ENCODE data around the gene RNF144B. TPM values are rescaled to one million over a fixed set of nuclear protein-coding genes. Genes with fewer than 3 reads are reported as not detected.
"Not testable (repeated sequence)": the region's sequence is repeated elsewhere in the genome, so short reads cannot be mapped to it uniquely, and the experiment has no call there.

Gene RNF144B
- 10 to 100 TPM; 15.7 to 20.5 (median 17.9) TPM for polyA plus RNA-seq (ENCODE audit: insufficient read length in 4 of 4)

DNA sequence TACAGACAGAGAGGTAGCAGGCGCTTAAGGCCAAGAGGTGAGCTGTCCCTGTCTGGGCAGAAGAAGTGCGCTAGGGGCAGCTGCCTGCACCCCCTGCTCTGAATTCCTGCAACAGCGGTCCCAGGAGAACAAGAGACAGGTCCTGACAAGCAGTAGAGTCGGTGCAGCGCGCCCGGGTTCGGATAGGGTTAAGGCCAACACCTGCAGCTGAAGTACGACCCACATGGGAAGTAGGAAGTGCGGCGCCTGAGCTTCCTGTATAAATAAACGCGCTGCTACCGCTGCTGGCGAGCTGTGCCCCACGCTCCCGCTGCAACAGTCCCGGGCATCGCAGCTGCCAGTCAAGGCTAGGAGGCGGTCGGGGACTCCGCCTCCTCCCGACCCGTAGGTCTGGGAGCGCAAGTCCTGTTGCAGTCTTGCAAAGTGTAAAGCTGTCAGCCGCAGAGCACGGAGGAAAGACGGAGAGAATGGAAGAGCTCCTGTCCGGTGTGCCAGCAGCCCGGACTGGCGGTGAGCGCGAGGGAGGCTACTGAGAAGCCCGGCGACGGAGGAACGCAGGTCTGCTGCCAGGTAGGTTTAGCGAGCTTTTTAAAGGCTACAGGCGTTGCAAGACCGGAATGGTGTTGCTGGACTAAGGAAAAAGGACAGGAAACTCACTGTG, at the start of gene RNF144B:
Gene RNF144B, plus strand, starts transcription at position 290 of the 661 bp plus-strand sequence. CDS start 12,185 bp downstream, outside the sequence.
- peak; percentile 51 to 74 (median 67) for DNase-seq (ENCODE audit: low read depth in 4 of 4, low spot score in 3 of 4)

DNA sequence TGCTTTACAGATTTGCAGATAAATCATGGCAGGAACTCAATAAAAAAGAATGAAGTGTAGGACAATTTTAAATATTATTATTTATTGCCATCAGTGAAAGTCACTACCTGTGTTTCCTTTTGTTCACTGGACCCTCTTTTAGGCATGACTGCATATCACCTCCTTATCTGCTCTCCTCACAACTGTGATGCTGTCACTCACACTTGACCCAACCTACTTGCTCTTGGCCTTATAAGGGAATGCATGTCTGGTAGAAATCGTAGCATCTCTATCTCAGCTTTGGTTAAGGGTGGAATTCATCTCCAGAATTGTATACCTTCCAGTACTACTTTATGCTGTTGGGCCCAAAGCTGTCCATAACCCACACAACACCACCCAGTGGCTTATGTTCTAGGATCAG, 47.6 kb upstream of the RNF144B start:
- no peak for DNase-seq (ENCODE audit: low read depth in 4 of 4, low spot score in 3 of 4)

DNA sequence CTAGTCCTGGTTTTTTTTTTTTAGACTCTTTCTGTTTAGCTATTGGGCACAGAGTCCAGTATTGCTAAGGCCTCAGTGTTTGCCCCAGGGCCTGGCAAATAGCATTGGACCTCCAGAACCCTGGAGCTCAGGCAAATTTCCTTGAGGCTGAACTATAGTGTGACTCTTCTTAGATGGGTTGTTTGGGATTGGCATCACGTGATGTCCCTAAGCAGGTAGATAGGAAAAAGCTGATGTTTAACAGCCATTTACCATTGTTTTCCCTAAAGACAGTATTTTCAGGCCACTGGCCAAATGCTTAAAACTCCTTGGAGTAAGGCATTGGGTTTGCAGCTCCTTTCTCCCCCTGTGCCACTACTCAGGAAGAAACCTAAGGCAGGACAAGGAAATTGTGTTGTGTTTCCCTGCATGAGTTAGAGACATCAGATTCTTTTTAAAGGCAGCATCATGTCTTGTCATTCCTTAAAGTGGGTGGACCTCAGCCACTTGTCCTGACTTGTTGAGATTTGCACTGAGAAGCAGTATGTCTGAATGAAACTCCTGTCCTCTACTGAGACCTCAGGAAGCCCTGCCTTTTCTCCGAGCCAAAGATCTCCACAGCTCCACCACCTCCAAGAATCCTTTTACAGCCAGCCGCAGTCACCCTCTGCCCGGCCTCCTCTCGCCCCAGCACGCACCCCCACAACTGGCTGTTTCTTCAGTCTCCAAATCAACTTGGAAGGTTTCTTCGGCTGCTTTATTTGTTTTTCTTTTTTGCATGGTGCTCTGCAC, 46.2 kb upstream of the RNF144B start:
- DNase-seq (ENCODE audit: low read depth in 4 of 4, low spot score in 3 of 4) = no peak

DNA sequence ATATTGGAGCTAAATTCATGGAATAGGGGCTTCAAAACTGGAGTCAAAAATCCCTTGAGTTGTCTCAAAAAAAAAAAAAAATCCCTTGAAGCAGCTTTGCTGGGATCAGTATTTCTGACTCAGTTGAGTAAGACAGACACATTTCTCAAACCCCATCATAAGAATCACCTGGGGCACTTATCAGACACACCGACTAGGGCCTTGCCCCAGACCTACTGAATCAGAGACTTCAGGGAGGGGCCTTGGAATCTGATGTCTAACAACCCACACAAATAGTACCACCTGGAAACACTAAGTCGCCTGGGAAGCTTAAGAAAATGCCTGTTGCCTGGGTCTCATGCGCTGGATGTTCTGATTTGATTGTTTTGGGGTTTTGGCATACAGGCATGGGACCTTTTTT, 44.9 kb upstream of the RNF144B start:
- no peak for DNase-seq (ENCODE audit: low read depth in 4 of 4, low spot score in 3 of 4)

DNA sequence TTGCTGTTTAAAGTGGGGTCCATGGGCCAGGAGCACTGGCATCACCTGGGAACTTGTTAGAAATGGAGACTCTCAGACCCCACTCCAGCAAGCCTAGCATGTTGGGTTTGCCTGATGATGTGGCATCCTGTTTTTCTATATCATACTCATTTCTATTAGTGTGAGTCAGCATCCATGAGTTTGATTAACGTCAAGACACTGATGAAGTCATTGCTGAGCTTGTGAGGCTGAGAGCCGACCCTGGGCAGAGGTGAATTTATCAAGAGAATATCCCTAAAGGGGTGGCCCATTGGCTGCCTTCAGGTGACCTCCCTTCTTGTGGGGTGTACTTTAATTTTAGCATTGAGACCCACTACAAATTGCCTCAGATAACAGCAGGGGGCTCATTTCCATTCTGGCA, 43.4 kb upstream of the RNF144B start:
- no peak for DNase-seq (ENCODE audit: low read depth in 4 of 4, low spot score in 3 of 4)

DNA sequence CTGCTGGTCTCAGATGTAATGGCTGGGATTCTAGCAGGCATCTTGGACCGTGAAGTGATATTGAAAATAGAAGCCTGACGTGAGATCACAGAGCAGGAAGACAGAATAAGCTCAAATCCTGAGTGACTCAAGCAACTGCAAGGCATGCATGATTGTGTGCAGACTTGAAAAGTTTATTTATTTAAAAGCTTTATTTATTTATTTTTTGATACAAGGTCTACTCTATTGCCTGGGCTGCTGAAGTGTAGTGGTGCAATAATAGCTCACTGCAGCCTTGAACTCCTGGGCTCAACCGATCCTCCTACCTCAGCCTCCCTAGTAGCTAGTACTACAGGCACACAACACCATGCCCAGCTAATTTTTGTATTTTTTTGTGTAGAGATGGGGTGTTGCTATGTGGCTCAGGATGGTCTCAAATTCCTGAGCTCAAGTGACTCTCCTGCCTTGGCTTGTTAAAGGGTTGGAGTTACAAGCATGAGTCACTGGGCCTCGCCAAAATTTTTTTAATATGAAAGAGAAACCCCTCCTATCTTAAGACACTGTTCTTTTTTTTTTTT, 40.1 kb upstream of the RNF144B start:
- DNase-seq (ENCODE audit: low read depth in 4 of 4, low spot score in 3 of 4) = no peak

DNA sequence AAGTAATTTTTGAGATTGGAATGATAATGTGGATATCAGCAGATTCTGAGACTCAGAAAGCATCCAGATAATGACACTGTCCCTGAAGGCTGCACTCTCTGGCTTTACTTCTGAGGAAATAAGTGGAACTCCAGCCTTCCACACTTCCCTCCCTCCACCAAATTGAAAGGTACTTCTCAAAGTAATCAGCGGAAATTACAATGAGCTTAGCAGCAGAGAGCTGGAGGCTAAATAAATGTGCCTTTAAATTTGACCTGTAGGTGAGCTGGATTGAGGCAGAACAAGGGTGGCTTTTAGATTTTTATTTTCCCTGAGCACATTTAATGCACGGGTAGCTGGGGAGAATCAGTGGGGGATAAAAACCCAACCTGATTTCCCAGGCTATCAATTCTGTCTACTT, 39.3 kb upstream of the RNF144B start:
- no peak for DNase-seq (ENCODE audit: low read depth in 4 of 4, low spot score in 3 of 4)

DNA sequence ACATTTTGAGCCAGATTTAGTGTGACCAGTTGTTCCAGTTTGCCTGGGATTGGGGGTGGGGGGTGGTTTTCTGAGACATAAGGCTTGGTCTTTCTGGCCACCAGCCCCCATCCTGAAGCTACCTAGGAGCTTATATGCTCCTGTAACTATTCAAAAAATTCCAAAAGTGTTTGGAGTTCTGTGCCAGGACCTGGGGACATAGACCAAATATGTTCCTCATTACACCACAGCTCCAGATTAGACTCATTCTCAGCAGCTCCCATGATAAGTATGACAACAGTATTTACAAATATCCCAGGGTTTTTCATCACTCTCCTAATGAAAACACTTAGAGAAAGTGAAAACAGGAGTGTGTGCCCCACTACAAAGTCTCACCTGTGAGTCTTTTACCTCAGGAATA, 37.8 kb upstream of the RNF144B start:
- DNase-seq (ENCODE audit: low read depth in 4 of 4, low spot score in 3 of 4) = no peak

DNA sequence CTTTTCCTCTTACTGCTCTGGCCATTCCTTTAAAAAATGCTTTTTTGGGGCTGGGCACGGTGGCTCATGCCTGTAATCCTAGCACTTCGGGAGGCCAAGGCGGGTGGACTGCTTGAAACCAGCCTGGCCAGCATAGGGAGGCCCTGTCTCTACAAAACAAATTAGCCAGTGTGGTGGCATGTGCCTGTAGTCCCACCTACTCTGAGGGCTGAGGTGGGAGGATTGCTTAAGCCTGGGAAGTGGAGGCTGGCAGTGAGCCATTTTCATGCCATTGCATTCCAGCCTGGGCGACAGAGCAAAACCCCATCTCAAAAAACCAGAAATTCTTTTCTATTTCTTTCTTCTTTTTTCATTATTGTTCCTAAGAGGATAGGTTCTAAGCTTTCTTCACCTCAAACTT, 36.9 kb upstream of the RNF144B start:
- DNase-seq (ENCODE audit: low read depth in 4 of 4, low spot score in 3 of 4) = no peak

DNA sequence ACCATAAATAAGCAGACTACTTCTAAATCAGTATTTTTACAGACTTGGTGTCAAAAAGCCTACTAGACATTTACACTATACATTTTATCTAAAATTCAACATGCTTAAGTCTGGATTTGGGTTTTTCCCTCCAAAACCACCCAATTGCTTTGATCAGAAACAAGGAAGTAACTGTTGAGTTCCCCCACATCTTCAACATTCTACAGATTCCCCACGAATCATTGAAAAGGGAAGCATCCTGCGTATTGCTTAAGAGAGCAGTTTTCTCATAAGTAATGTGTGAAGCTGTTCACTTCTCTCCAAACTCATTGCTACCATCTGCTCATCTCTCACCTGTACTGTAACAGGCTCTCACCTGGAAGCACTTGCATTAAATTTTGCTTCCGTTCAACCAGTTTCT, 36.4 kb upstream of the RNF144B start:
- DNase-seq (ENCODE audit: low read depth in 4 of 4, low spot score in 3 of 4) = no peak

DNA sequence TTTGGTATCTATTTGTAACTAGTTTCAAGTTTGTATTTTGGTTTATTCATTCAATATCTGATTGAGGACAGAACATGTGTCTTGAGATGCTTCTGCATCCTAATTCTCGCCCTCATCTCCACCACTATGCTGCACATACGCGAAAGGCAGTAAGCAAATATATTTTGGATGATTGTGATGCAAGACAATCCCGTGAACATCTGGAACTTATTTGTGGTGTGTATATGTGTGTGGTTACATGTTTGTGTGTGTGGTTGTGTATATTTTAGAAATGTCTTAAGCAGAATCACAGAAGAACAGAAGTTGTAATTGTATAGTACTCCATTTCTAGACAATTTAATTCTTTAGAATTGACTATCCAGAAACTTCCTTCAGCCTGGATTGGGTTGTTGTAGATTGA, 35.1 kb upstream of the RNF144B start:
- DNase-seq (ENCODE audit: low read depth in 4 of 4, low spot score in 3 of 4) = no peak

DNA sequence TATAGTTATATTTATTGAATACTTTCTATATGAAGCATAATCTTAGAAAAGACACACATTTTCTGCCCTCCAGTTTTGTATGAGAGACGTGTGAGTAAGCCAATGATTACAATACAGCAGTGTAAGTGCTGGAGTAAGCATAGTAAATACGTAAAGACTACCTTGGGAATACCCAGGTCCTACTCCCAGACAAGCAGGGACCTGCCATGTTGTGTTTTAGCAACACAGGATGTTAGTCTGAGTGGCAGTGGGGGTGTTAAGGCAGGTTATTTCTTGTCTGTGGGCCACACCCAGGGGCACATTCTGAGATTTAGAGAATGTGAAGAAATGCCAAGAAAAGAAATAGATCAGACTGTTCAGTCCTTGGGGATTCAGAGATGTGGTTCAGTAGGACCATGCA, 34.3 kb upstream of the RNF144B start:
- no peak for DNase-seq (ENCODE audit: low read depth in 4 of 4, low spot score in 3 of 4)

DNA sequence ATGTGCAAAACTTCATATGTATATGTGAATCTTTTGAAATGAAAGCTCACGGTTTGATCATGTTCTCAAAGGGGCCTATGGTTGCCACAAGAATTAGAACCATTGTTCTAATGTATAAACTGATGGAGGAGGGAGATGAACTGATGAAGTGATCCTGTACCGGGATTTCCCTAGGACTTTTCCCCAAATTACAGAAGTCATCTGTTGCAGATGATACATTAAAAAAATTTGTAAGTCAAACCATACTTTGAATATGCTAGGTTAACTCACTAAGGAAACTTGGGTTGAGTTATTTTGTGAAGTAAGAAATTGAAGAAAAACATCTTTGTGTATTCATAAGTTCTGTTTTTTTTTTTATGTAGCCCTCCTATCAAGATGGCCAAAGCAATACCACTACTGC, 33.9 kb upstream of the RNF144B start:
- DNase-seq (ENCODE audit: low read depth in 4 of 4, low spot score in 3 of 4) = no peak

DNA sequence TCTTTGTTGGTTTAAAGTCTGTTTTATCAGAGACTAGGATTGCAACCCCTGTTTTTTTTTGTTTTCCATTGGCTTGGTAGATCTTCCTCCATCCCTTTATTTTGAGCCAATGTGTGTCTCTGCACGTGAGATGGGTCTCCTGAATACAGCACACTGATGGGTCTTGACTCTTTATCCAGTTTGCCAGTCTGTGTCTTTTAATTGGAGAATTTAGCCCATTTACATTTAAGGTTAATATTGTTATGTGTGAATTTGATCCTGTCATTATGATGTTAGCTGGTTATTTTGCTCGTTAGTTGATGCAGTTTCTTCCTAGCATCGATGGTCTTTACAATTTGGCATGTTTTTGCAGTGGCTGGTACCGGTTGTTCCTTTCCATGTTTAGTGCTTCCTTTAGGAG, 29.6 kb upstream of the RNF144B start:
- not testable (repeated sequence) for DNase-seq (ENCODE audit: low read depth in 4 of 4, low spot score in 3 of 4)

DNA sequence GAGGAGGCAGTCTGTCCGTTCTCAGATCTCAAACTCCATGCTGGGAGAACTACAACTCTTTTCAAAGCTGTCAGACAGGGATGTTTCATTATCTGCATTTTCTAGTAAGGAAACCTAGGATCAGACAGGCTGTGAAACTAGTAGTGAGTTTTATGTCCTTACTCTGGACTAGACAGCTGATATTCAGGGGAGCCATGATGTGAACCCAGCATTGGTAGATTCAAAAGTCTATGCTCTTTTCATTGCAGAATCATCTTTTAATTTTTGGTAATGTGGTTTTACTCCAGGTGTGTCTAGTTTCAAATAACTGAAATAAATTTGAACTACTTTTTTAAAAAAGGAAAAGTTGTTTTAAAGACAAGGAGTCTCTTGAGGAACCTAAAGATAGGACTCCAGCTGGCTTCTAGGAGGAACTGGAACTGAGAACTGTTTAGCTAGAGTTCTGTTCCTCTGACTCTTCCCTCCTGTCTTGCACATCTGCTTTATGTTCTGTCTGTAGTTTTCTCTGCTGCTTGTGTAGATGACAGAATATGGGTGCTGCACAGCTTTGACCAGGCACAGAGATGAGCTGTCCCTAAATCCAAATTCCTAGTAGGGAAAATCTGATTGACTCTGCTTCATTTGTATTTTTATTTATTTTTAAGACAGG, 27.8 kb upstream of the RNF144B start:
- no peak for DNase-seq (ENCODE audit: low read depth in 4 of 4, low spot score in 3 of 4)

DNA sequence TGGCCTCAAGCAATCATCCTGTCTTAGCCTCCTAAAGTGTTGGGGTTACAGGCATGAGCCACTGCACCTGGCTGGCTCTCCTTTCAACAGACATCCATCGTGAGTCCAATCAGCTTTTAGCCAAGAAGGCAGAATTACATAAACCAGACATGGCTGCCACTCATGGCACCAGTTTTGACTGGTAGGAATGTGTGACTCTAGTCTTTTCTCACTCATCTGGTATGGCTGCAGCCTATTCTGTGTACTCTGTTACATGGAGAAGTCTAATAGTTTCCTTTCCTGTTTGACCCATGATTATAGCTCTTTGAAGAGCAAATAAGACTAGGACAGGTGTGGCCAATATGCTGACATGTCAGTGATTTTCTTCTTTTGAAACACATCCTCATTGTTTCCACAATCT, 27.0 kb upstream of the RNF144B start:
- DNase-seq (ENCODE audit: low read depth in 4 of 4, low spot score in 3 of 4) = no peak

DNA sequence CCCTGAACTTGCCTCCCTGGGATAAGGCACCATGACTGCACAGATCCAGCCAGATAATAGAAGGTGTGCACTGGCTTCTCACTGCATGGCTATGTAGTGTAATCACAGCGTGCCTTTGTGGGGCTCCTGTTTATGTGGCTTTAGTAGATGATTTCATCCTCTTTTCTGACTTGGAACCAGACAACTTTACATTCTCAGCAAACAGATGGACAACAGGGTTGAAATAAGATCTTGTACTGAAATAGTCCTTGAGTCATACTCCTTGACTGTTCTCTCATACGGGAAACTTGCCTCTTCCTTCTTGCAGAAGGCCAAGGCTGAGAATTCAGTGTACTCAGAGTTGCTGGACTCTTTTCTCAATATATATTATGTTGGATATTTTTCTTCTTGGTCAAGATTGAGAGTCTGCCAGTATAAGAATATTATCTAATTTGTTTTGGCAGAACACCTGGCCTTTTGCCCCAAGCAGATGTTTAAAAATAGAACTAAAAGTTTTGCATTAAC, 25.0 kb upstream of the RNF144B start:
- DNase-seq (ENCODE audit: low read depth in 4 of 4, low spot score in 3 of 4) = no peak

DNA sequence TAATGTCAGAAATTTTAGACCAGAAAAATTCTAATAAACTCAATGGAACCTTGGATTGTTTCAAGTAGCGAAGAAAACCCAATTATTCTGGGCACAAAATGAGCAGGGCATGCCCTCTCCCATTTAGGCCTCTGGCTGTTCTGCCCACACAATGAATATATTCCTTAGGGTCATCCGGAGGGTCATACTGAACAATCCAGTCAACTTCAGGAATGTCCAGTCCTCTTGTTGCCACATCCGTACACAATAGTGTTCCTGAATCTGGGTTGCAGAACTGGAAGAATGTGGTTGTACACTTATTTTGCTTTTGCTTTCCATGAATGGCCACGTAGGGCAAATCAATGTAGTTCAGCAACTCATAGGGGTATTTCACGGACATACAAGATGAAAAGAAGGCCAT, 23.4 kb upstream of the RNF144B start:
- DNase-seq (ENCODE audit: low read depth in 4 of 4, low spot score in 3 of 4) = no peak

DNA sequence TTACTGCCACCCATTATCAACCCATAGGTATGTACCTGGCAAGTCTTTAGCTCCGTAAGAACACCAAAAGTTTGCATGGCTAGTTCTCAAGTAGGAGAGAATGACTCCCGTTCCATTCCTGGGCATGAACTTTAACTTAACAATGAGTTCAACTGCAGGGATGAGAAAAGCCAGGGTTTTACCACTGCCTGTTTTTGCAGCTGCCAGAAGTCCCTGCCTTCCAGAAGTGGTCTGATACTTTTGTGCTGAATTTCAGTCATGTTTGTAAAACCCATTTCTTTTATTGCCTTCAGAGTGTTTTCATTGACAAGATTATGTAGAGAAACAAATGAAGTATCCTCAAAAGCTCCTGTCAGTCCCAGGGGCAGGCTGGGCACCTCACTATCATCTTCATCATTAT, 22.6 kb upstream of the RNF144B start:
- not testable (repeated sequence) for DNase-seq (ENCODE audit: low read depth in 4 of 4, low spot score in 3 of 4)

DNA sequence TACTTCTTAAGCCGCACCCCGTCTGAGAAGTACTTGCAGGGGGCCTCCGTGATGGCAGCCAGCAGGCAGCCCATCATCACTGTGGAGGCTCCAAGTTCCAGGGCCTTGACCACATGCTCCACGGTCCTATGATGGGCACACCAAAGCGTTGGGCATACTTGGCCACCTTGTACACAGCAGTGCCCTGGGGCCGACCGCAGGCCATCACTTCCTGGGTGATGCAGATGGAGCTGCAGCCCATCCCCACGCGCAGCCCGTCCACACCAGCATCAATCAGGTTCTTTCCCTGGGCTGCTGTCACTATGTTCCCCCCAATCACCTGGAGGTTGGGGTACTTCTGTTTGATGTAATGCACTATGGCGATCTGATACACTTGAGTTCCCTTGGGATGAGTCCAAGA, 19.8 kb upstream of the RNF144B start:
- DNase-seq (ENCODE audit: low read depth in 4 of 4, low spot score in 3 of 4) = no peak
